Neural cell (in vitro differentiated cells): ENCODE measurements around the gene EYA2.

Experiments
- EP300 ChIP-seq: fragments of 450-650 bp; conservative IDR thresholded peaks from 2 replicates; pipeline ENCODE4 v1.6.1; 2014; ENCODE audit warnings: antibody characterized with exemption, mild to moderate bottlenecking, moderate library complexity; ENCODE audit not compliant: poor library complexity, severe bottlenecking
- EZH2 ChIP-seq: fragments of 200-600, 300-800 bp; shearing (Covaris generic), sonication (generic); IDR thresholded peaks from 2 replicates; pipeline ENCODE4 v1.6.1; 2014; ENCODE audit warnings: antibody characterized with exemption, low read length, borderline replicate concordance, mild to moderate bottlenecking; ENCODE audit not compliant: insufficient read depth, poor library complexity, severe bottlenecking
- RAD21 ChIP-seq: fragments of 450-650 bp; conservative IDR thresholded peaks from 2 replicates; pipeline ENCODE4 v1.6.1; 2014; ENCODE audit warnings: antibody characterized with exemption, mild to moderate bottlenecking, moderate library complexity
- TF ChIP-seq, protein P1 (sequence below): fragments of 450-650 bp; IDR thresholded peaks from 2 replicates; pipeline ENCODE4 v1.5.1; 2014; ENCODE audit warnings: antibody characterized with exemption, mild to moderate bottlenecking, moderate library complexity; ENCODE audit not compliant: poor library complexity, severe bottlenecking

DNA sequence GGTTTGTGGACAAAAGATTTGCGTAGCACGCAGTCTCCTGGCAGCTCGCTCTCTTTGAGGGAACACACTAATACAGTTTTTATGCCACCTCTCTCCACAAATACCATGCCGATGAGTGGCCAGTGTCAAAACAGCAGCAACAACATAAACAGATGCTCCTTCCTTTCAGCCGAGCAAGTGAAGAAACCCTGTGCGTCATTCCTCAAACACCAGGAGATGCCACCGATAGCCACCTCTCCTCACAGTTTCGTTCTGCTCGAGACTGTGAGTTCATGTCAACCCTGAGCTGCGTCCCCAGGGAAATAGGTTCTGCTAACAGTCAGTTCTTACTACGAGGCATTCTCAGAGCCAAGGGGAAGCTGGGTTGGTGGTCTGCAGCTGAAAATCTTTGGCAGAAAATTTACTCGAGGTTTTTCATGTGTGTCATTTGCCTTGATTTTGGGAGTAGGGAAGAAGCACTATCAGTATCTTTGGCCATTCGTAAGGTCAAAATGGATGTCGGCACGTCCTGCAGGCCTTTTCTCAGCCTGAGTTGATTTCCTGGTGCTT is 59.9 kb downstream of the EYA2 start:
- TF ChIP-seq, protein P1, sequence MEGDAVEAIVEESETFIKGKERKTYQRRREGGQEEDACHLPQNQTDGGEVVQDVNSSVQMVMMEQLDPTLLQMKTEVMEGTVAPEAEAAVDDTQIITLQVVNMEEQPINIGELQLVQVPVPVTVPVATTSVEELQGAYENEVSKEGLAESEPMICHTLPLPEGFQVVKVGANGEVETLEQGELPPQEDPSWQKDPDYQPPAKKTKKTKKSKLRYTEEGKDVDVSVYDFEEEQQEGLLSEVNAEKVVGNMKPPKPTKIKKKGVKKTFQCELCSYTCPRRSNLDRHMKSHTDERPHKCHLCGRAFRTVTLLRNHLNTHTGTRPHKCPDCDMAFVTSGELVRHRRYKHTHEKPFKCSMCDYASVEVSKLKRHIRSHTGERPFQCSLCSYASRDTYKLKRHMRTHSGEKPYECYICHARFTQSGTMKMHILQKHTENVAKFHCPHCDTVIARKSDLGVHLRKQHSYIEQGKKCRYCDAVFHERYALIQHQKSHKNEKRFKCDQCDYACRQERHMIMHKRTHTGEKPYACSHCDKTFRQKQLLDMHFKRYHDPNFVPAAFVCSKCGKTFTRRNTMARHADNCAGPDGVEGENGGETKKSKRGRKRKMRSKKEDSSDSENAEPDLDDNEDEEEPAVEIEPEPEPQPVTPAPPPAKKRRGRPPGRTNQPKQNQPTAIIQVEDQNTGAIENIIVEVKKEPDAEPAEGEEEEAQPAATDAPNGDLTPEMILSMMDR, result no peak
- TF ChIP-seq EZH2, result no peak
- TF ChIP-seq EP300, result no peak
- no peak for TF ChIP-seq RAD21
